Activated B cell treated with CpG ODN at 0.5 μM for 24 hours (primary cell): Measurements from ENCODE around the gene SOX30. TPM values are rescaled to one million over a fixed set of nuclear protein-coding genes. Genes with fewer than 3 reads are reported as not detected.
"Not testable (repeated sequence)": the region's sequence is repeated elsewhere in the genome, so short reads cannot be mapped to it uniquely, and the experiment has no call there.

Experiments used
- ATAC-seq: fragments of 200-7000 bp; cut with Tn5 transposase; one replicate; pipeline ENCODE4 v1.10.0; 2021; ENCODE audit warnings: low read depth, mild to moderate bottlenecking, moderate library complexity
- CTCF ChIA-PET: fragments of 350-600 bp; sonication (Branson Sonifier 250); formaldehyde crosslinking; loops from one replicate; lab custom pipeline; 2021; ENCODE audit warnings: antibody characterized with exemption; lab: Charles Lee
- POLR2A ChIA-PET: fragments of 350-600 bp; sonication (Branson Sonifier 250); formaldehyde crosslinking; loops from one replicate; lab custom pipeline; 2021; ENCODE audit warnings: antibody characterized with exemption; lab: Charles Lee
- DNase-seq: peaks from one replicate; pipeline ENCODE4 v3.0.0; 2022
- H3K27ac Mint-ChIP-seq: one replicate; pipeline ENCODE4 v1.8.0; 2020; ENCODE audit warnings: mixed read lengths
- H3K27me3 Mint-ChIP-seq: one replicate; pipeline ENCODE4 v1.8.0; 2021; ENCODE audit warnings: mixed read lengths
- H3K36me3 Mint-ChIP-seq: one replicate; pipeline ENCODE4 v1.8.0; 2021; ENCODE audit warnings: low read depth, mixed read lengths
- H3K4me1 Mint-ChIP-seq: one replicate; pipeline ENCODE4 v1.8.0; 2021; ENCODE audit warnings: mixed read lengths
- H3K4me3 Mint-ChIP-seq: one replicate; pipeline ENCODE4 v1.8.0; 2020; ENCODE audit warnings: mild to moderate bottlenecking, mixed read lengths
- H3K9me3 Mint-ChIP-seq: one replicate; pipeline ENCODE4 v1.8.0; 2020; ENCODE audit warnings: mixed read lengths
- intact Hi-C: fragments of 100-400 bp; cut with micrococcal nuclease; formaldehyde crosslinking; loops from one replicate; pipeline ENCODE4 v1.15.1; 2024
- total RNA-seq: library from RNA; stranded (reverse); gene quantifications from 2 replicates; pipeline ENCODE4 v1.2.3, GENCODE V29; 2022
- TF ChIP-seq, protein P1 (sequence below): fragments of 200-600 bp; IDR thresholded peaks from one replicate; pipeline ENCODE4 v1.8.0; 2022; ENCODE audit warnings: antibody characterized with exemption, mild to moderate bottlenecking

The SOX30 gene
- 0.37 and 0.47 TPM in 2 replicates for total RNA-seq

GRCh38 chr5:157652377-157652692 is at the start of gene SOX30:
Gene SOX30, minus strand, starts transcription at chr5:157652438. Its CDS starts 360 bp downstream, at chr5:157652078.
- TF ChIP-seq, protein P1, sequence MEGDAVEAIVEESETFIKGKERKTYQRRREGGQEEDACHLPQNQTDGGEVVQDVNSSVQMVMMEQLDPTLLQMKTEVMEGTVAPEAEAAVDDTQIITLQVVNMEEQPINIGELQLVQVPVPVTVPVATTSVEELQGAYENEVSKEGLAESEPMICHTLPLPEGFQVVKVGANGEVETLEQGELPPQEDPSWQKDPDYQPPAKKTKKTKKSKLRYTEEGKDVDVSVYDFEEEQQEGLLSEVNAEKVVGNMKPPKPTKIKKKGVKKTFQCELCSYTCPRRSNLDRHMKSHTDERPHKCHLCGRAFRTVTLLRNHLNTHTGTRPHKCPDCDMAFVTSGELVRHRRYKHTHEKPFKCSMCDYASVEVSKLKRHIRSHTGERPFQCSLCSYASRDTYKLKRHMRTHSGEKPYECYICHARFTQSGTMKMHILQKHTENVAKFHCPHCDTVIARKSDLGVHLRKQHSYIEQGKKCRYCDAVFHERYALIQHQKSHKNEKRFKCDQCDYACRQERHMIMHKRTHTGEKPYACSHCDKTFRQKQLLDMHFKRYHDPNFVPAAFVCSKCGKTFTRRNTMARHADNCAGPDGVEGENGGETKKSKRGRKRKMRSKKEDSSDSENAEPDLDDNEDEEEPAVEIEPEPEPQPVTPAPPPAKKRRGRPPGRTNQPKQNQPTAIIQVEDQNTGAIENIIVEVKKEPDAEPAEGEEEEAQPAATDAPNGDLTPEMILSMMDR = no peak
- Mint-ChIP-seq H3K4me1 (peaks cover 46% of the 10 kb centered on the region), H3K27me3 (no peaks in the 10 kb centered on the region), H3K9me3 (peaks cover 13% of the 10 kb centered on the region), H3K27ac (peak within 1 kb of the TSS; percentile 86), H3K36me3 (peaks cover 8% of the 10 kb centered on the region), H3K4me3 (peak within 1 kb of the TSS; percentile 84)
- DNase-seq (no peak), ATAC-seq (no peak)
- intact Hi-C loops = loop anchor here (5.0 kb wide), 2 partner anchors 65 to 220 kb away; no protein-coding TSS in a partner anchor
- POLR2A ChIA-PET = interaction anchor here (0.5 to 2.0 kb wide), 12 partner anchors 9 to 135 kb away, joined by 3 to 10 read pairs (median 4); partner anchors contain the start of gene THG1L
- CTCF ChIA-PET = interaction anchor here (0.6 to 2.6 kb wide), 4 partner anchors 59 to 91 kb away, joined by 3 to 10 read pairs (median 4); partner anchors contain the start of gene LSM11

GRCh38 chr5:157698674-157699073 is 46.4 kb upstream of the SOX30 start:
- H3K9me3 Mint-ChIP-seq = peaks cover 14% of the 10 kb centered on the region
- H3K4me3 Mint-ChIP-seq, intact Hi-C loops, H3K4me1 Mint-ChIP-seq, H3K27me3 Mint-ChIP-seq, H3K36me3 Mint-ChIP-seq, POLR2A ChIA-PET, H3K27ac Mint-ChIP-seq, CTCF ChIA-PET, ATAC-seq, DNase-seq: not testable (repeated sequence)

GRCh38 chr5:157696154-157696553 is 43.9 kb upstream of the SOX30 start:
- H3K27me3 Mint-ChIP-seq, H3K36me3 Mint-ChIP-seq, H3K4me3 Mint-ChIP-seq, H3K27ac Mint-ChIP-seq, intact Hi-C loops, H3K4me1 Mint-ChIP-seq, ATAC-seq, CTCF ChIA-PET, POLR2A ChIA-PET, DNase-seq: not testable (repeated sequence)
- H3K9me3 Mint-ChIP-seq = peaks cover 10% of the 10 kb centered on the region

DNA sequence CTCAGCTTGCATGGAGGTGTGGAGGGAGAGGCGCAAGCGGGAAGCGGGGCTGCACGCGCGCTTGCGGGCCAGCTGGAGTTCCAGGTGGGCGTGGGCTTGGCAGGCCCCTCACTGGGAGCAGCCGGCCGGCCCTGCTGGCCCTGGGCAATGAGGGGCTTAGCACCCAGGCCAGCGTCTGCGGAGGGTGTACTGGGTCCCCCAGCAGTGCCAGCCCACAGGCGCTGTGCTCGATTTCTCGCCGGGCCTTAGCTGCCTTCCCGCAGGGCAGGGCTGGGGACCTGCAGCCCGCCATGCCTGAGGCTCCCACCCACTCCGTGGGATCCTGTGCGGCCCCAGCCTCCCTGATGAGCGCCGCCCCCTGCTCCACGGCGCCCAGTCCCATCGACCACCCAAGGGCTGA is 41.6 kb upstream of the SOX30 start:
- CTCF ChIA-PET, DNase-seq, H3K4me1 Mint-ChIP-seq, H3K27ac Mint-ChIP-seq, H3K4me3 Mint-ChIP-seq, ATAC-seq, POLR2A ChIA-PET, intact Hi-C loops, H3K36me3 Mint-ChIP-seq, H3K27me3 Mint-ChIP-seq, H3K9me3 Mint-ChIP-seq: not testable (repeated sequence)

- Mint-ChIP-seq H3K4me3 (peak overlapping the region; percentile 38), H3K36me3 (no peaks in the 10 kb centered on the region), H3K4me1 (no peaks in the 10 kb centered on the region), H3K9me3 (no peaks in the 10 kb centered on the region), H3K27me3 (no peaks in the 10 kb centered on the region), H3K27ac (no peak overlapping the region)
- no peak for ATAC-seq
- DNase-seq = no peak
- ChIA-PET POLR2A (interaction anchor here (0.6 to 1.1 kb wide), 2 partner anchors 76 to 116 kb away, joined by 3 to 4 read pairs; no protein-coding TSS in a partner anchor), CTCF (interaction anchor here (0.8 to 1.7 kb wide), 6 partner anchors 11 to 53 kb away, joined by 3 to 8 read pairs (median 4); partner anchors contain the start of genes C5orf52 and LSM11)
- TF ChIP-seq, protein P1 = no peak
- intact Hi-C loops = no loop called here
These were observed 38.6 kb upstream of the SOX30 start for GRCh38 chr5:157690690-157691433.

- intact Hi-C loops = no loop called here
- CTCF ChIA-PET = interaction anchor here (0.6 to 1.7 kb wide), 8 partner anchors 10 to 188 kb away, joined by 3 to 8 read pairs (median 3); partner anchors contain the start of genes C5orf52 and LSM11
- ATAC-seq (peak; percentile 84), DNase-seq (no peak)
- Mint-ChIP-seq H3K4me1 (no peaks in the 10 kb centered on the region), H3K27ac (no peak overlapping the region), H3K4me3 (peak overlapping the region; percentile 38), H3K36me3 (no peaks in the 10 kb centered on the region), H3K9me3 (no peaks in the 10 kb centered on the region), H3K27me3 (no peaks in the 10 kb centered on the region)
- POLR2A ChIA-PET = interaction anchor here (0.6 to 1.1 kb wide), 2 partner anchors 115 to 121 kb away, joined by 4 to 5 read pairs; no protein-coding TSS in a partner anchor
- TF ChIP-seq, protein P1 = no peak
These were observed 37.9 kb upstream of the SOX30 start for GRCh38 chr5:157689942-157690689.
